Transverse colon (tissue), 3 donors: ENCODE measurements around the gene RPL4.

ENCODE experiments used
- CTCF ChIP-seq, 5 experiments: fragments of 200-600 bp in 3 of 5; fragments of 450-650 bp in 2 of 5; sonication (generic) in 3 of 5; IDR thresholded peaks; 1 replicate in 2 of 5; 2 replicates in 3 of 5; pipeline ENCODE4 v1.5.1; 2016 to 2017; ENCODE audit warnings: antibody characterized with exemption in 5 of 5, inconsistent platforms in 3 of 5, mild to moderate bottlenecking in 2 of 5, moderate library complexity in 1 of 5
- POLR2A ChIP-seq: fragments of 450-650 bp; IDR thresholded peaks from one replicate; pipeline ENCODE4 v1.6.1; 2016; ENCODE audit warnings: antibody characterized with exemption, mild to moderate bottlenecking, moderate library complexity

GRCh38 chr15:66459818-66460615 is 44.6 kb downstream of the RPL4 start:
- TF ChIP-seq CTCF (IDR thresholded peaks at IDR 0.05) (no peak), POLR2A (no peak)
